ENCODE measurements around the gene HSD17B12.

Gene HSD17B12

DNA sequence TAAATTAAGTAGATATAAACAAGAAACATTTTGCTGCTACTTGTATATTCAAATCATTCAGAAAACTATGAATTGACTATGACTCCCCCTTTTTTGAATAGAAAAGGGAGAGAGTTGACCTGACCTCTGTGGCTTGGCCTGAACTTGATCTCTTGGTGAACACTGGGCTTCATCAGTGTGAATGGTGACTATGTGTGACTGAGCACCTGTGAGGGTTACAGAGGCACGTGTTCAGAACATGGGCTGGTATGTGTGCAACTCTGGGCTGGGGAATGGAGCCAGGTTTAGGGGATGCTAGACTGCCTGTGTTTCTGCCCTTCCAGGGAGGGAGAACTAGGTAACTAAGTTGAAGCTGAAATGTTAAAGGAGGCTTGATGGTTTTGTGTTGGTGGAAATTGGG is 29.2 kb downstream of the HSD17B12 start:
- CTCF ChIA-PET = interaction anchor here (2.3 kb wide), 1 partner anchor 13 kb away, joined by 7 read pairs; no protein-coding TSS in a partner anchor
- POLR2A ChIA-PET = no interaction called here
- TF ChIP-seq, protein P1, sequence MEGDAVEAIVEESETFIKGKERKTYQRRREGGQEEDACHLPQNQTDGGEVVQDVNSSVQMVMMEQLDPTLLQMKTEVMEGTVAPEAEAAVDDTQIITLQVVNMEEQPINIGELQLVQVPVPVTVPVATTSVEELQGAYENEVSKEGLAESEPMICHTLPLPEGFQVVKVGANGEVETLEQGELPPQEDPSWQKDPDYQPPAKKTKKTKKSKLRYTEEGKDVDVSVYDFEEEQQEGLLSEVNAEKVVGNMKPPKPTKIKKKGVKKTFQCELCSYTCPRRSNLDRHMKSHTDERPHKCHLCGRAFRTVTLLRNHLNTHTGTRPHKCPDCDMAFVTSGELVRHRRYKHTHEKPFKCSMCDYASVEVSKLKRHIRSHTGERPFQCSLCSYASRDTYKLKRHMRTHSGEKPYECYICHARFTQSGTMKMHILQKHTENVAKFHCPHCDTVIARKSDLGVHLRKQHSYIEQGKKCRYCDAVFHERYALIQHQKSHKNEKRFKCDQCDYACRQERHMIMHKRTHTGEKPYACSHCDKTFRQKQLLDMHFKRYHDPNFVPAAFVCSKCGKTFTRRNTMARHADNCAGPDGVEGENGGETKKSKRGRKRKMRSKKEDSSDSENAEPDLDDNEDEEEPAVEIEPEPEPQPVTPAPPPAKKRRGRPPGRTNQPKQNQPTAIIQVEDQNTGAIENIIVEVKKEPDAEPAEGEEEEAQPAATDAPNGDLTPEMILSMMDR (IDR thresholded peaks at IDR 0.05; ENCODE audit: control extremely low read depth, extremely low read depth, low read depth, missing control alignments) = no peak
- no peak for DNase-seq (ENCODE audit: extremely low spot score)

DNA sequence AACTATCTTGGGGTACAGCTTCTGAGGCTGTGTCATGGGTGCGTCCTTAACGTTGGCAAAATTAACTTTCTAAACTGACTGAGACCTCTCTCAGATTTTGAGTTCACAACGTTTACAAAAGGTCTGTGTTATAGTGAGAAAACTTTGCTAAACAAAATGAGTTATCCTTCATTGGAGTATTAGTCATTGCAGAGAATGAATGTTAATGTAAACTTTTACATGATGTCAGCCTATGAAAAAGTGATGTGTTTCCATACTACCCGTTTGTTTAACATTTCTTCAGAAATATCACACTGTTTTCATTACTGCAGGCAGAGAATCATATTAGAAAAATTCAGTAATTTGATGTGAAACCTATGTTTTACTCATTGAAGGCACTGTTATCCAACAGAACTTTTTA is 32.1 kb downstream of the HSD17B12 start:
- TF ChIP-seq, protein P1 (IDR thresholded peaks at IDR 0.05; ENCODE audit: control extremely low read depth, extremely low read depth, low read depth, missing control alignments) = no peak
- no peak for DNase-seq (ENCODE audit: extremely low spot score)
- CTCF ChIA-PET = interaction anchor here (1.7 to 1.8 kb wide), 2 partner anchors 7 to 22 kb away, joined by 3 read pairs; no protein-coding TSS in a partner anchor
- POLR2A ChIA-PET = no interaction called here

DNA sequence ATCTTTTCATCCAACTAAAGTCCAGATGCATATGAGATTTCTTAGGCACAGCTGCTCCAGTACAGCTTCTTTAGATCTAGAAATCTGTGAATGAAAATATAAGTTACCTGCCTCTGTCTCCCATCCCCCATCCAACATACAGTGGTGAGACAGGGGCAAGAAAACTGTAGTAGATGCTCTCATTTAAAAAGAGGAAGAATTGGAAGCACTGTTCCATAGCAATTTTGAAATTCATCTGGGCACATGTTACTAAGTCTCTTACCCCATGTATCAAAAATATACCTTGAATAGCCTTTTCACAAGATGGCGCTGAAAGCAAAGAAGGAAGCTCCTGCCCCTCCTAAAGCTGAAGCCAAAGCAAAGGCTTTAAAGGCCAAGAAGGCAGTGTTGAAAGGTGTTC is 37.8 kb downstream of the HSD17B12 start:
- ChIA-PET POLR2A (no interaction called here), CTCF (interaction anchor here (1.2 to 2.0 kb wide), 2 partner anchors 10 to 20 kb away, joined by 3 to 6 read pairs; no protein-coding TSS in a partner anchor)
- TF ChIP-seq, protein P1 (IDR thresholded peaks at IDR 0.05; ENCODE audit: control extremely low read depth, extremely low read depth, low read depth, missing control alignments) = no peak
- no peak for DNase-seq (ENCODE audit: extremely low spot score)

DNA sequence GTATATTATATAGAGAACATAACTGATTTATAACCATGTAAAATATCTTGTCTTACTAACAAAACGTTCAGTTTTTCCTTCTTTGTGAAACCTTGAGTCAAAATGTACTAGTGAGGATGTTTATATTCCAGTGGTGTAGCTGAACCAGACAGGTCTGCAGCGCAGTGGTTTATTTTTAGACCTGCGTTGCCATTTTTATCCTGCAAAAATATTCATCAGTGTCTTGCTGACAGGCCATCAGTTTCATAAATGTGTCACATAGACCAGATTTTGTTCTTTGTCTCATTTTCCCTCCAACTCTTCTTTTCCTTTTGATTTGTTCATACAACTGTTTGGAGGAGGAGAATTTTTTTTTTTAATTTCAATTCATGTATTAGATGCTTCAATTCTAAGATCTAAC is 43.1 kb downstream of the HSD17B12 start:
- POLR2A ChIA-PET = no interaction called here
- CTCF ChIA-PET = interaction anchor here (2.0 to 2.5 kb wide), 3 partner anchors 22 to 38 kb away, joined by 4 to 7 read pairs (median 6); no protein-coding TSS in a partner anchor
- TF ChIP-seq, protein P1 (IDR thresholded peaks at IDR 0.05; ENCODE audit: control extremely low read depth, extremely low read depth, low read depth, missing control alignments) = no peak
- no peak for DNase-seq (ENCODE audit: extremely low spot score)

DNA sequence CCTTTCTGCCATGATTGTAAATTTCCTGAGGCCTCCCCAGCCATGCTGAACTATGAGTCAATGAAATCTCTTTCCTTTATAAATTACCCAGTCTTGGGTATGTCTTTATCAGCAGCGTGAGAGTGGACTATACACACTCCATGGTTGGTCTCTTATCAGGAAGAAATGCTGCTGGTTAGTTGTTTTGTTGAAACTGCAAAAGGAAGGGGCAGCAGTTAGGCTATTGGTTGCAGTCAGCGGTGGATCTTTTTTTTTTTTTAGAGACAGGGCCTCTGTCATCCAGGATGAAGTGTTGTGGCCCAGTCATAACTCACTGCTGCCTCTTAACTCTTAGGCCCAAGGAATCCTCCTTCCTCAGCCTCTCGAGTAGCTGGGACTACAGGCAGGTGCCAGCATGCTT is 51.7 kb downstream of the HSD17B12 start:
- TF ChIP-seq, protein P1 (IDR thresholded peaks at IDR 0.05; ENCODE audit: control extremely low read depth, extremely low read depth, low read depth, missing control alignments) = no peak
- ChIA-PET POLR2A (no interaction called here), CTCF (interaction anchor here (1.5 kb wide), 1 partner anchor 16 kb away, joined by 3 read pairs; no protein-coding TSS in a partner anchor)
- DNase-seq (ENCODE audit: extremely low spot score) = no peak

DNA sequence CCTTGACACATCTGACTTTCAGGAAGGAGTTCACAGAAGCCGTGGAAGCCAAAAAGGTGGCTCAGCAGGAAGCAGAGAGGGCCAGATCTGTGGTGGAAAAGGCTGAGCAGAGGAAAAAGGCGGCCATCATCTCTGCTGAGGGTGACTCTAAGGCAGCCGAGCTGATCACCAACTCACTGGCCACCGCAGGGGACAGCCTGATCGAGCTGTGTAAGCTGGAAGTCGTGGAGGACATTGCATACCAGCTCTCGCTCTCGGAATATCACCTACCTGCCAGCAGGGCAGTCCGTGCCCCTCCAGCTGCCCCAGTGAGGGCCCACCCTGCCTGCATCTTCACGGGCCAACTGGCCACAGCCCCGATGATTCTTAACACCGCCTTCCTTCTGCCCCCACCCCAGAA is 53.7 kb downstream of the HSD17B12 start:
- POLR2A ChIA-PET = no interaction called here
- CTCF ChIA-PET = no interaction called here
- DNase-seq (ENCODE audit: extremely low spot score) = no peak

More for the DNA sequence above, 53.7 kb downstream of the HSD17B12 start:
- TF ChIP-seq, protein P1 (IDR thresholded peaks at IDR 0.05; ENCODE audit: control extremely low read depth, extremely low read depth, low read depth, missing control alignments) = no peak
